Right ventricle myocardium inferior (tissue), 1 donor: ENCODE data around the gene DGKB. TPM values are rescaled to one million over a fixed set of nuclear protein-coding genes. Genes with fewer than 3 reads are reported as not detected.

Source experiments
- ATAC-seq: fragments of 200-7000 bp; cut with Tn5 transposase; one replicate; pipeline ENCODE4 v1.9.1; 2020; ENCODE audit warnings: mild to moderate bottlenecking, moderate library complexity
- DNase-seq: peaks from one replicate; pipeline ENCODE4 v3.0.0; 2021; ENCODE audit errors: missing footprints
- intact Hi-C: fragments of 100-400 bp; cut with DNase I; formaldehyde crosslinking; loops from one replicate; pipeline ENCODE4 v1.11.0; 2022
- total RNA-seq: library from RNA; stranded (reverse); fragmentation: NEBNext Ultra II Directional; extraction: Animal tissue kit (Norgen Biotek cat#: 25700); gene quantifications from one replicate; pipeline ENCODE4 v1.2.1, GENCODE V29; 2021
- donor health status: DM: no; HTN: yes; CAD: no; lungs with severe emphysema.

DGKB gene
- total RNA-seq, 1 donor from 2014 or later, result 0.38 TPM

- intact Hi-C loops, result no loop called here
- DNase-seq, result no peak
- no peak for ATAC-seq
Measured at GRCh38 chr7:14871880-14872279, 30.7 kb downstream of the DGKB start.

GRCh38 chr7:14870394-14870793 lies 32.2 kb downstream of the DGKB start:
- ATAC-seq (no peak), DNase-seq (no peak)
- intact Hi-C loops, result no loop called here

GRCh38 chr7:14868937-14869336 lies 33.6 kb downstream of the DGKB start:
- DNase-seq (no peak), ATAC-seq (no peak)
- intact Hi-C loops, result no loop called here

DNA sequence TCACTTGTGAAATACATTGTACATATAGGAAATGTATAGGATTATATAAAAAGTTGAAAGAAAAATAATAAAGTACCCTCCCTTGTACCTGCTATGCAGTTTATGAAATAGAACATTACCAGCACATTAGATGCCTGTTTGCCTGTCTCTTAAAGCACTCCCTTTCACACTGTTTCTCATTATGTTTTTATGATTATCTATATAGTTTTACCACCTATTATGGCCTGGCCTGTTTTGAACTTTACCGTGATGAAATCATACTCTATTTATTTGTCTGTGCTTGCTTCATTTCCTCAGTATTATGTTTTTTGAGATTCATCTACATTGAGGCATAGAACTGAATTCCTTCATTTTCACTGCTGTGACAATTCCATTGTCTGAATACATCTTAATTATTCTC lies 41.1 kb downstream of the DGKB start:
- intact Hi-C loops, result no loop called here
- no peak for ATAC-seq

GRCh38 chr7:14859267-14859666 lies 43.3 kb downstream of the DGKB start:
- intact Hi-C loops, result no loop called here
- DNase-seq (no peak), ATAC-seq (no peak)

More for the DNA sequence above, 41.1 kb downstream of the DGKB start:
- DNase-seq, result no peak

DNA sequence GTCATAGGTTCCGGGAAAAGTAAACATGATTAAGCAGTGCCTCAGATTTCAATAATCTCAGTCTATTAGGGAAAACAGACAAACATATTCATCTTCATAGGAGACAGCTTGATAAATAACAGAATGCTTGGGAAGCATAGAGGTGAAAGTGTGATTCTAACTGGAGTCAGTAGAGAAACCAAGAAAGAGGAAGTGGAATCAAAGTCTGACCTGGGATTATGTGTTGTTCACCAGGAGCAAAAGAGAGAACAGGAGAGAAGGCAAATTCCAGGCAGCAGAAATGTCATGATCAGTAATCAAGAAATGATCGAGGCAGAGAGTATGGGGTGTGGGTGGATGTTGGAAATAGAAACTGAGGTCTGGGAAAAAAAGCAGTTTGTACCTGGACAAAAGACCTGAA lies 43.7 kb downstream of the DGKB start:
- intact Hi-C loops, result no loop called here
- ATAC-seq (no peak), DNase-seq (no peak)

DNA sequence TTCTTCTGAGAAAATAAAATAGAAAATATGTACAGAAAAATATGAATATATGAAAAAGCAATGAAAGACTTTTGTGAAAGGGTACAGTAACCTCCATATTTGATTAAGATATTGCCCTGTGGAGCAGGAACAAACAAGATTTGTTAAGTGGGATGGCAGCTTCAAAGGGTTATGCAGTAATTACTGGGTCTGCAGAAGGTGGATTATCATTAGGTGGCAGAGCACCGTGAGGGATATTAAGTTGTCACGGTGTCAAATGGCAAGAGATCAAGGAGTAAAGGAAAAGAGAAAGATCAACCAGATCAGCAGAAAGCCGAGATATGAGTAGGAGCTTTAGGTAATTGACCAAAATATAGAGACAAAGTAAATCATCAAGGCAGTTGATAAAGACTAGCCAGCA lies 44.1 kb downstream of the DGKB start:
- intact Hi-C loops, result no loop called here
- ATAC-seq (no peak), DNase-seq (no peak)

DNA sequence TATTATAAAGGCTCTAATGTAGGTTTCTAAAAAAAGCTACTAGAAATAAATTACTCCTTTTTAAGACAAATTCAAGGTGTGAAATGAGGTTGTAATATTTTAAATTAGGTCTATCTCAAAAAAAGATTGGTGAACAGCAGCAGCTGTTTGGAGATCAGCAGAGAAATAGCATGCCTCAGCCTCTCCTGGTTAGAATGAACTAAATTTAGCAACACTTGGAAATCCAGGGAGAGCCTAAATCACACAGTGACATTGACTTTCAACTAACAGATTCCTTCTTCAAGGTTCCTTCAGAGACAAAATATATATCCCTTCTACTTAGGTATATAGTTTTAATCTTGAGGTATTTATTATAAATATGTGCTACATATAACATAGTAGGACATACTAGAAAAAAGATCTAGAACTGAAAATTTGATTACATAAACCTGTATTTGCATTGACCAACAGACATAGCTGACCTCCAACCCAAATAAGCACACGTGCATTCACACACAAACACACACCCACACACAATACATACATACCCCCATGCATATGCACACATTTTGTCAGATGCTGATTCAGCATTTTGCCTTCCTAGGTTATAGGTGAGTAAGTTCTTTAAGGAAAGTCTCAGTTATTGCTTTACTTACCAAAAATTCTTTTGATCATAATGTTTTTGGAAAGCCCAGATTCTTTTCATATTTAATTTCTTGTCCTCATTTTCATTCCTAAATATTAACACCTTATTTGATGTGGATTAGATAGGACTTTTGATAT lies 47.3 kb downstream of the DGKB start:
- intact Hi-C loops, result no loop called here
- ATAC-seq, result no peak

DNA sequence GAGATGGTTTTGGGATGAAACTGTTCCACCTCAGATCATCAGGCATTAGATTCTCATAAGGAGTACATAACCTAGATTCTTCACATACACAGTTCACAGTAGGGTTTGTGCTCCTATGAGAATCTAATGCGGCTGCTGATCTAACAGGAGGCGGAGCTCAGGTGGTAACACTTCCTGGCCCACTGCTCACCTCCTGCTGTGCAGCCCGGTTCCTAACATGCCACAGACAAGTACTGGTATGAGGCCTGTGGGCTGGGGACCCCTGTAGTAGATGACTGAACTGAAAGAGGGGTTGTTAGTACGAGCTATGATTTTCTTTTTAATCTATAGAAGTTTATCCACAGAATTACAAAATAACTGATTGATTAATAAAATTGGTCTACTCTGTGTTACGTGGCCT lies 48.1 kb downstream of the DGKB start:
- DNase-seq (peak; percentile 58), ATAC-seq (no peak)
- intact Hi-C loops, result no loop called here

More for the DNA sequence above, 47.3 kb downstream of the DGKB start:
- DNase-seq, result no peak

DNA sequence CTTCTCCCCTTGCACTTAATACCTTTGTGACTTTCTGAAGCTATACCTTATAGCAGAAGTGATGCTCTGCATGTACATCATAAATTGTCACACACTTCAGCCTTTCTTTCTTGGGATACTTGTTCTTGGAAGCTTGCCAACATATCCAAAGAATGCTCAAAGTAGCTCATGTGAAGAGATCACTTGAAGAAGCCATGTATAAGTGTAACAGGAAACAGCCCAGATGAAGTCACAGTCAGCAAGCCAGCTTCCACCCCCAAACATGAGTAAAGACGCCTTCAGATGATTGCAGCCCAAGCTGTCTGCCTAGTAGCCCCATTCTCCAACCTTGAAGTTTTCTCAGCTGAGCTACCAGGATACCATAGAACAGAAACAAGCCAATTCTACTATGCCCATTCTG lies 50.9 kb downstream of the DGKB start:
- no peak for DNase-seq
- intact Hi-C loops, result no loop called here
- no peak for ATAC-seq

DNA sequence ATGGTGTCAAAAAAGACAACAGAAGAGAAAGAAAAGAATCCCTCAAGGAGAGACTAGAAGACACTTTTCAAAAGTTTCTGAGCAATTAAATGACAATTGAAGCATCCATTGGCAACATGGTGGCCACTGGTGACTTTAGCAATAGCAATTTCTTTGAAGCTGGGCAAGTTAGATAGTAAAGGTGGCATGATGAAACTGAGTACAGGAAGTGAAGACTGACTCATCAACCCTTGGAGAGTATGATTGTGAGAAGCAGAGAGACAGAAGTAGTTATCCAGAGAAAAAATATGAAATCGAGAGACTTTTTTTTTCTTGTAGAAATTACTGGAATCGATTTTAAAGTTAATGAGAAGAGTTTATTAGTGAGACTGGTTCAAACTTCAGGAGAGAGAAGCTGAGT lies 52.5 kb downstream of the DGKB start:
- DNase-seq (no peak), ATAC-seq (no peak)
- intact Hi-C loops, result no loop called here

GRCh38 chr7:14846405-14846804 lies 56.1 kb downstream of the DGKB start:
- ATAC-seq, result no peak
- intact Hi-C loops, result no loop called here

DNA sequence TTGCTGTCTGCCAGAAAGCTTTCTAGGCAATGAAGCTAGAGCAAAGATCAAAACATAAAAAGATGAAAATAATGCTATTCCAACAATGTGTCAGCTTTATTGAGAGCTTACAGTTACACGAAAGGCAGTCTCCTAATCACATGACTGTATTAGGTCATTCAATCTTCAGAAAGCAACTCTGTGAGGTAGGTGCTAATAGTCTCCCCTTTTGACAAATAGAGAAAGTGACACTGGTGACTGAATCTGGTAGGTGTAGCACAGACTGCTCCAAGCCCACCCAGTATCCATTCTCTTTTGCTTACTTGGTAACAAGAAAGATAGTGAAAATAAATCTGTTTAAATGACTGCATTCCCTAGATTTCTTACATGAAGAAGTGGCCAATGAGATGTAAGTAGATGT lies 58.8 kb downstream of the DGKB start:
- intact Hi-C loops, result no loop called here
- DNase-seq, result no peak
- ATAC-seq, result no peak

More at GRCh38 chr7:14846405-14846804, 56.1 kb downstream of the DGKB start:
- no peak for DNase-seq

GRCh38 chr7:14842523-14842922 lies 60.0 kb downstream of the DGKB start:
- DNase-seq, result no peak
- intact Hi-C loops, result no loop called here
- no peak for ATAC-seq

DNA sequence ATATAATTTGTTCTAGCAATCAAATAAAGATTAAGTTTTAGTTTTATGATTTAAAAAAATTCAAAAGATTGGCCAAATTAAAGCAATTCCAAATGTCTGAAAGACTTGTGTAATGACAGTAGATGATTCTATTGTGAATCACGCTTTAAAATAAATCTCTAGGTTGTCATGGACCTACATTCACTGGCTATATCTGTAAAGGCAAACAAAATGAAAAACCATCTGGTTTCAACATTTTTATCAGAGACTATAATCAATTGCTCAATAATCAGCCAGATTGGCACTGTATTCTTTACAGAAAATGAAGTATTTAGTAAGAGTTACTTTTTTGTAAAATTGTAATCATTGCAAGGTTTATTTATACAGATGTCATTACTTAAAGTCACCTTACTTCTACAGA lies 60.7 kb downstream of the DGKB start:
- no peak for DNase-seq
- intact Hi-C loops, result no loop called here
- no peak for ATAC-seq

GRCh38 chr7:14841086-14841485 lies 61.5 kb downstream of the DGKB start:
- intact Hi-C loops, result no loop called here
- DNase-seq (no peak), ATAC-seq (no peak)

DNA sequence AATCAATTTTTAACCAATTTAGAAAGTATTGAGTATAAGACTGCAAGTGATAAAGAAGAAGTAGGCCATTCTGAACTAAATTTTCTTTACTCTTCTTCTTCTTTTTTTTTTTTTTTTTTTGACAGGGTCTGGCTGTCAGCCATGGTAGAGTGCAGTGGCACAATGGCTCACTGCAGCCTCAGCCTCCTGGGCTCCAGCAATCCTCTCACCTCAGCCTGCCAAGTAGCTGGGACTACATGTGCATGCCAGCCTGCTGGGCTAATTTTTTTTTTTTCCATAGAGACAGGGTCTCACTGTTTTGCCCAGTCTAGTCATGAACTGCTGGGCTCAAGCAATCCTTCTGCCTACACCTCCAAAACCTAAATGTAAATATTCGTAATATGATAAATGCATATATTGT lies 63.2 kb downstream of the DGKB start:
- DNase-seq, result no peak
- intact Hi-C loops, result no loop called here
- no peak for ATAC-seq

GRCh38 chr7:14837216-14837615 lies 65.3 kb downstream of the DGKB start:
- intact Hi-C loops, result no loop called here
- ATAC-seq (no peak), DNase-seq (no peak)

DNA sequence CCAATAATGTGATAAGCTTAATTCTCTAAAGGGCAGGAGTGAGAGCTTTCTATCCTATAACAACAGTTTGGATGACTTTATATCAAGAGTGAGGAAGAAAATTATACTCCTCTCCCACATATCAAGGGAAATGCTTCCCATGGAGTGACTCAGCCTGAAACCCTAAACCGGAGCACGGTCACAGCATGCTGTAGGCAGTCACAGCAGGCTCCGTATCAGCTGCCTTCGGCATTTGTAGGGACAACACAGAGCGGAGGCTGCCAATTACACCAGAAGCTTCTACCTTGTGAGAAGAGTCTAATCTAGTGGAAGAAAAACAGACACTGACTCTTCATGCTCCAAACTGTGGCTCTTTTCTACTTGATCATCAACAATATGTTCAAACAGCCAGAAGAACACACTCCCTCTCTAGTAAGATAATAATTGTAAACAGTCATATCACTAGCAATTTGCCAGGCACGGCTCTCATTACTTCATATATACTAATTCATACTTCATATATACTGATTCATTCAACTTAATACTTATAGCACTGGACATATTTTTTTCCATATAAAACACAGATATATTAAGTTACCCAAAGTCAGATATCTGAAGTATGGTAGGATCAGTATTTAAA lies 65.9 kb downstream of the DGKB start:
- intact Hi-C loops, result no loop called here
- DNase-seq (peak; percentile 53), ATAC-seq (peak; percentile 85)

- intact Hi-C loops, result no loop called here
- no peak for ATAC-seq
Measured at GRCh38 chr7:14836006-14836405, 66.5 kb downstream of the DGKB start.

GRCh38 chr7:14835384-14835783 lies 67.2 kb downstream of the DGKB start:
- DNase-seq, result no peak
- intact Hi-C loops, result loop anchor here (2.0 kb wide), 1 partner anchor 179 kb away; no protein-coding TSS in a partner anchor
- ATAC-seq, result peak; percentile 82

More at GRCh38 chr7:14836006-14836405, 66.5 kb downstream of the DGKB start:
- no peak for DNase-seq
